Psoas muscle (tissue), 8 donors: Measurements from ENCODE around the gene NIM1K. TPM values are rescaled to one million over a fixed set of nuclear protein-coding genes. Genes with fewer than 3 reads are reported as not detected.

ENCODE experiments used
- ATAC-seq, 4 donors: fragments of 200-7000 bp; cut with Tn5 transposase; one replicate each; pipeline ENCODE4 v1.9.1; 2020; ENCODE audit warnings: moderate library complexity in 3 of 4, mild to moderate bottlenecking in 2 of 4
- DNase-seq, 2 donors: peaks; one replicate each; pipeline ENCODE4 v3.0.0-alpha.2; 2020
- H3K27ac ChIP-seq: fragments of 200-600 bp; one replicate; pipeline ENCODE4 v1.8.0; 2022
- H3K27me3 ChIP-seq, 3 donors: fragments of 200-600 bp in 1 of 3; one replicate each; pipeline versions ENCODE4 v1.6.1 to v1.8.0; 2013 to 2022; ENCODE audit warnings: low read length in 2 of 3, mild to moderate bottlenecking in 2 of 3, moderate library complexity in 1 of 3; ENCODE audit not compliant: insufficient read depth in 3 of 3
- H3K36me3 ChIP-seq, 2 donors: fragments of 200-600 bp in 1 of 2; one replicate each; pipeline versions ENCODE4 v1.6.1 to v1.8.0; 2013 to 2022; ENCODE audit warnings: low read depth in 1 of 2, mild to moderate bottlenecking in 1 of 2, moderate library complexity in 1 of 2; ENCODE audit not compliant: insufficient read depth in 1 of 2
- H3K4me1 ChIP-seq: fragments of 200-600 bp; one replicate; pipeline ENCODE4 v1.8.0; 2022
- H3K4me3 ChIP-seq: fragments of 200-600 bp; one replicate; pipeline ENCODE4 v1.8.0; 2022; ENCODE audit warnings: mild to moderate bottlenecking
- H3K9me3 ChIP-seq: fragments of 200-600 bp; one replicate; pipeline ENCODE4 v1.8.0; 2022
- WGBS, 3 donors: extraction: QIAGEN DNeasy Blood & Tissue Kit; methylation state at CpG; one replicate each; pipeline versions ENCODE4 v1.1.6 to v1.1.7; 2013; 5-methylcytosine and 5-hydroxymethylcytosine counted together
- intact Hi-C, 2 donors: fragments of 100-400 bp; cut with DNase I; formaldehyde crosslinking; loops; one replicate each; pipeline versions ENCODE4 v1.11.0 to v1.14.2; 2022
- polyA plus RNA-seq, 3 donors: library from polyadenylated mRNA; stranded (reverse); fragments of 200-250 nt; gene quantifications; one replicate each; pipeline ENCODE4 v1.2.3, GENCODE V29; 2013
- total RNA-seq, 4 donors: library from RNA; stranded (reverse); fragmentation: NEBNext Ultra II Directional in 2 of 4; extraction: Animal tissue kit (Norgen Biotek cat#: 25700) in 2 of 4; gene quantifications; one replicate each; pipeline versions ENCODE4 v1.2.1 to v1.2.4, GENCODE V29; 2021 to 2023
- TF ChIP-seq, protein P1 (sequence below): fragments of 200-600 bp; IDR thresholded peaks from one replicate; pipeline ENCODE4 v1.8.0; 2022; ENCODE audit warnings: antibody characterized with exemption
- donor health status: healthy with polysubstance abuse.
- donor health status: DM: no; HTN: no; CAD: no; lungs with moderate emphysema.
- donor health status: Bipolar disorder and iron deficiency.
- donor health status: healthy.
- donor health status: DM: yes; HTN: yes; CAD: no.
- donor health status: DM: no; HTN: no; CAD: no.
- donor health status: DM: no; HTN: no; CAD: no.
- donor health status: DM: yes; HTN: yes; CAD: no.

Gene NIM1K
- total and polyA plus RNA-seq, 7 donors: 0.10 to 0.25 (median 0.20) TPM; not detected in 1

DNA sequence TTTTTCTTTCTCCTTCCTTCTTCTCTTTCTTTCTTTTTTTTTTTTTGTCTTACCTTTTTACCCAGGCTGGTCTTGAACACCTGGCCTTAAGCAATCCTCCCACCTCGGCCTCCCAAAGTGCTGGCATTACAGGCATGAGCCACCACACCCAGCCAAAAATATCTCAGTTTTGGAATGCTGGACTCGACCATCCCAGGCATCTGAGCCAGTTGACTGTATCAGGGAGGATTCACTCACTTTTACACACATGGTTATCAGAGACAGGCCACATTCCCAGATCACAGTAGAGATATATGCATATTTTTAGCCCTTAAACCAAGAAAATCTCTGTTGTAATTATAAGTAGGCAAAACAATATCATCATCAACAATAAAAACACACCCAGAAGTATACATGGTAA, 21.9 kb downstream of the NIM1K start:
- no peaks in the 10 kb centered on the region for H3K9me3 ChIP-seq
- TF ChIP-seq, protein P1, sequence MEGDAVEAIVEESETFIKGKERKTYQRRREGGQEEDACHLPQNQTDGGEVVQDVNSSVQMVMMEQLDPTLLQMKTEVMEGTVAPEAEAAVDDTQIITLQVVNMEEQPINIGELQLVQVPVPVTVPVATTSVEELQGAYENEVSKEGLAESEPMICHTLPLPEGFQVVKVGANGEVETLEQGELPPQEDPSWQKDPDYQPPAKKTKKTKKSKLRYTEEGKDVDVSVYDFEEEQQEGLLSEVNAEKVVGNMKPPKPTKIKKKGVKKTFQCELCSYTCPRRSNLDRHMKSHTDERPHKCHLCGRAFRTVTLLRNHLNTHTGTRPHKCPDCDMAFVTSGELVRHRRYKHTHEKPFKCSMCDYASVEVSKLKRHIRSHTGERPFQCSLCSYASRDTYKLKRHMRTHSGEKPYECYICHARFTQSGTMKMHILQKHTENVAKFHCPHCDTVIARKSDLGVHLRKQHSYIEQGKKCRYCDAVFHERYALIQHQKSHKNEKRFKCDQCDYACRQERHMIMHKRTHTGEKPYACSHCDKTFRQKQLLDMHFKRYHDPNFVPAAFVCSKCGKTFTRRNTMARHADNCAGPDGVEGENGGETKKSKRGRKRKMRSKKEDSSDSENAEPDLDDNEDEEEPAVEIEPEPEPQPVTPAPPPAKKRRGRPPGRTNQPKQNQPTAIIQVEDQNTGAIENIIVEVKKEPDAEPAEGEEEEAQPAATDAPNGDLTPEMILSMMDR: no peak
- no peak for ATAC-seq
- H3K27ac ChIP-seq: no peak overlapping the region
- no peak overlapping the region for H3K4me3 ChIP-seq
- no peaks in the 10 kb centered on the region for H3K36me3 ChIP-seq
- DNase-seq: no peak
- no peaks in the 10 kb centered on the region for H3K4me1 ChIP-seq
- H3K27me3 ChIP-seq: no peaks in the 10 kb centered on the region
- intact Hi-C loops: no loop called here
- 51 to 64% (median 61%) methylated on average over 2 of the region's 2 CpGs for whole genome bisulfite sequencing, 3 donors

GRCh38 chr5:43215073-43215631, 23.1 kb downstream of the NIM1K start:
- no peak overlapping the region for H3K27ac ChIP-seq
- WGBS, 3 donors: 84 to 86% (median 84%) methylated on average over 11 of the region's 11 CpGs
- H3K4me3 ChIP-seq: no peak overlapping the region
- no peaks in the 10 kb centered on the region for H3K27me3 ChIP-seq
- intact Hi-C loops: no loop called here
- no peaks in the 10 kb centered on the region for H3K9me3 ChIP-seq
- ATAC-seq (no peak), DNase-seq (no peak)
- H3K36me3 ChIP-seq: no peaks in the 10 kb centered on the region
- H3K4me1 ChIP-seq: no peaks in the 10 kb centered on the region
- TF ChIP-seq, protein P1: no peak

DNA sequence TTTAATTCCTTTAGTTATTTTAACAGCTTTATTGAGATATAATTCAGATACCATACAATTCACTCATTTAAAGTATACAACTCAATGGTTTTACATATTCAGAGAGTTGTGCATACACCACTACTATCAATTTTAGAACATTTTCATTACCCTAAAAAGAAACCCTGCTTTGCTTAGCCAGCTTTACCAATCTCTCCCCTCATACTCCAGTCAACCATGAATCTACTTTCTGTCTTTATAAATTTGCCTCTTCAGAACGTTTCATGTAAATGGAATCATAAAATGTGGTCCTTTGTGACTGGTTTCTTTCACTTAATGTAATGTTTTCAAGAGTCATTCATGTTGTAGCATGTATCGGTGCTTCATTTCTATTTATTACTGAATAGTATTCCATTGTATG, 24.9 kb downstream of the NIM1K start:
- H3K9me3 ChIP-seq: no peaks in the 10 kb centered on the region
- no peak overlapping the region for H3K4me3 ChIP-seq
- ATAC-seq (no peak), DNase-seq (no peak)
- WGBS, 3 donors: 71 to 73% (median 71%) methylated on average over 2 of the region's 2 CpGs
- TF ChIP-seq, protein P1: no peak
- H3K27me3 ChIP-seq: no peaks in the 10 kb centered on the region
- H3K27ac ChIP-seq: no peak overlapping the region
- H3K36me3 ChIP-seq: no peaks in the 10 kb centered on the region
- no peaks in the 10 kb centered on the region for H3K4me1 ChIP-seq
- intact Hi-C loops: no loop called here

DNA sequence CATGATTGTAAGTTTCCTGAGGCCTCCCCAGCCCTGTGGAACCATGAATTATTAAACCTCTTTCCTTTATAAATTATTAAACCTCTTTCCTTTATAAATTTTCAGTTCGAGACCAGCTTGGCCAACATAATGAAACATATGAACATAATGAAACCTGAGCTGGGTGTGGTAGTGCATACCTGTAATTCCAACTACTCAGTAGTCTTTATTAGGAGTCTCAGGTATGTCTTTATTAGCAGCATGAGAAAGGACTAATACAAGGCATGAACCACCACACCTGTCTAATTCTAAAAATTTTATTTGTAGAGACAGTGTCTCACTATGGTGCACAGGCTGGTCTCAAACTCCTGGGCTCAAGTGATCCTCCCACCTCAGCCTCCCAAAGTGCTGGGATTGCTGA, 27.1 kb downstream of the NIM1K start:
- Histone ChIP-seq H3K27ac (no peak overlapping the region), H3K4me3 (no peak overlapping the region), H3K9me3 (no peaks in the 10 kb centered on the region), H3K36me3 (no peaks in the 10 kb centered on the region), H3K4me1 (no peaks in the 10 kb centered on the region), H3K27me3 (no peaks in the 10 kb centered on the region)
- intact Hi-C loops: no loop called here
- 85 to 91% (median 88%) methylated on average over 1 of the region's 1 CpG for WGBS, 3 donors
- DNase-seq (no peak), ATAC-seq (no peak)
- TF ChIP-seq, protein P1: no peak

GRCh38 chr5:43221502-43221901, 29.5 kb downstream of the NIM1K start:
- H3K27ac ChIP-seq: no peak overlapping the region
- TF ChIP-seq, protein P1: no peak
- intact Hi-C loops: no loop called here
- H3K36me3 ChIP-seq: no peaks in the 10 kb centered on the region
- H3K27me3 ChIP-seq: no peaks in the 10 kb centered on the region
- no peak for ATAC-seq
- DNase-seq: no peak
- no peak overlapping the region for H3K4me3 ChIP-seq
- 76 to 79% (median 77%) methylated on average over 5 of the region's 5 CpGs for WGBS, 3 donors
- H3K9me3 ChIP-seq: no peaks in the 10 kb centered on the region
- no peaks in the 10 kb centered on the region for H3K4me1 ChIP-seq
